H9 (cell line): ENCODE measurements around the gene TMC8. TPM values are rescaled to one million over a fixed set of nuclear protein-coding genes. Genes with fewer than 3 reads are reported as not detected.

Source experiments
- DNase-seq: peaks from one replicate; pipeline ENCODE4 v3.0.0-alpha.2; 2017
- H2AFZ ChIP-seq: one replicate; pipeline ENCODE4 v1.6.1; 2013; ENCODE audit warnings: mild to moderate bottlenecking, low read length, control low read depth, moderate library complexity
- H2AK5ac ChIP-seq: 2 replicates; pipeline ENCODE4 v1.6.1; 2013; ENCODE audit warnings: low read length, control low read depth, mixed read lengths; ENCODE audit not compliant: insufficient read length
- H2BK120ac ChIP-seq: one replicate; pipeline ENCODE4 v1.6.1; 2013; ENCODE audit warnings: low read depth, mild to moderate bottlenecking, low read length, control low read depth, inconsistent platforms; ENCODE audit not compliant: poor library complexity, severe bottlenecking
- H2BK12ac ChIP-seq: 2 replicates; pipeline ENCODE4 v1.6.1; 2013; ENCODE audit warnings: low read length, control low read depth, mixed read lengths, low read depth; ENCODE audit not compliant: insufficient read length
- H2BK15ac ChIP-seq: 2 replicates; pipeline ENCODE4 v1.6.1; 2013; ENCODE audit warnings: low read depth, low read length, control low read depth
- H2BK20ac ChIP-seq: one replicate; pipeline ENCODE4 v1.6.1; 2013; ENCODE audit warnings: low read depth, mild to moderate bottlenecking, low read length, control low read depth, inconsistent platforms; ENCODE audit not compliant: poor library complexity, severe bottlenecking
- H2BK5ac ChIP-seq: 2 replicates; pipeline ENCODE4 v1.6.1; 2013; ENCODE audit warnings: low read length, control low read depth, mixed read lengths; ENCODE audit not compliant: insufficient read length
- H3K14ac ChIP-seq: 2 replicates; pipeline ENCODE4 v1.6.1; 2013; ENCODE audit warnings: low read length, control low read depth; ENCODE audit not compliant: insufficient read depth
- H3K18ac ChIP-seq: 2 replicates; pipeline ENCODE4 v1.6.1; 2013; ENCODE audit warnings: low read depth, mild to moderate bottlenecking, mixed read lengths, low read length, control low read depth; ENCODE audit not compliant: insufficient read length
- H3K23ac ChIP-seq: 2 replicates; pipeline ENCODE4 v1.6.1; 2013; ENCODE audit warnings: low read length, control low read depth, mixed read lengths, low read depth; ENCODE audit not compliant: insufficient read length
- H3K23me2 ChIP-seq: 2 replicates; pipeline ENCODE4 v1.6.1; 2013; ENCODE audit warnings: low read depth, mild to moderate bottlenecking, mixed read lengths, low read length, control low read depth; ENCODE audit not compliant: insufficient read length, poor library complexity, severe bottlenecking
- H3K27ac ChIP-seq: 2 replicates; pipeline ENCODE4 v1.5.1; 2013; ENCODE audit warnings: low read length, control low read depth, mixed read lengths, low read depth; ENCODE audit not compliant: insufficient read length
- H3K27me3 ChIP-seq: 2 replicates; pipeline ENCODE4 v1.6.1; 2013; ENCODE audit warnings: low read length, control low read depth, inconsistent platforms; ENCODE audit not compliant: insufficient read depth
- H3K4ac ChIP-seq: 2 replicates; pipeline ENCODE4 v1.6.1; 2013; ENCODE audit warnings: low read depth, mild to moderate bottlenecking, control low read depth, inconsistent platforms, low read length, moderate library complexity
- H3K4me1 ChIP-seq: 2 replicates; pipeline ENCODE4 v1.6.1; 2013; ENCODE audit warnings: low read length, control low read depth, inconsistent platforms; ENCODE audit not compliant: insufficient read depth
- H3K4me2 ChIP-seq: 2 replicates; pipeline ENCODE4 v1.6.1; 2013; ENCODE audit warnings: low read length, control low read depth, mixed read lengths; ENCODE audit not compliant: insufficient read length, insufficient read depth
- H3K56ac ChIP-seq: 2 replicates; pipeline ENCODE4 v1.6.1; 2013; ENCODE audit warnings: low read depth, mild to moderate bottlenecking, mixed read lengths, low read length, control low read depth; ENCODE audit not compliant: insufficient read length
- H3K79me1 ChIP-seq: 2 replicates; pipeline ENCODE4 v1.6.1; 2013; ENCODE audit warnings: low read depth, mild to moderate bottlenecking, moderate library complexity, low read length, control low read depth, inconsistent platforms; ENCODE audit not compliant: insufficient read depth, poor library complexity, severe bottlenecking
- H3K79me2 ChIP-seq: 2 replicates; pipeline ENCODE4 v1.6.1; 2013; ENCODE audit warnings: low read length, control low read depth, inconsistent platforms; ENCODE audit not compliant: insufficient read depth
- H3K9ac ChIP-seq: 2 replicates; pipeline ENCODE4 v1.6.1; 2013; ENCODE audit warnings: low read length, control low read depth, mixed read lengths; ENCODE audit not compliant: insufficient read length; ENCODE audit errors: extremely low read depth
- H3K9me3 ChIP-seq: one replicate; pipeline ENCODE4 v1.6.1; 2013; ENCODE audit warnings: low read depth, low read length, inconsistent platforms; ENCODE audit not compliant: control insufficient read depth
- H3T11ph ChIP-seq: one replicate; pipeline ENCODE4 v1.6.1; 2013; ENCODE audit warnings: mild to moderate bottlenecking, low read length, control low read depth, inconsistent platforms
- H4K20me1 ChIP-seq: one replicate; pipeline ENCODE4 v1.6.1; 2013; ENCODE audit not compliant: control insufficient read depth, insufficient read length, insufficient read depth
- H4K5ac ChIP-seq: 2 replicates; pipeline ENCODE4 v1.6.1; 2013; ENCODE audit warnings: low read depth, mild to moderate bottlenecking, mixed read lengths, low read length, control low read depth; ENCODE audit not compliant: insufficient read length
- H4K8ac ChIP-seq: replicated peaks from 2 replicates; pipeline ENCODE4 v1.6.1; 2013; ENCODE audit warnings: low read length, control low read depth, mixed read lengths, low read depth; ENCODE audit not compliant: insufficient read length
- H4K91ac ChIP-seq: 2 replicates; pipeline ENCODE4 v1.6.1; 2013; ENCODE audit warnings: low read depth, mild to moderate bottlenecking, moderate library complexity, mixed read lengths, low read length, control low read depth; ENCODE audit not compliant: insufficient read length
- H3K27ac Mint-ChIP-seq, 3 experiments: 2 replicates in 2 of 3; 3 replicates in 1 of 3; pipeline ENCODE4 v1.8.0; 2020 to 2021; ENCODE audit warnings: mixed read lengths in 3 of 3, mild to moderate bottlenecking in 1 of 3, moderate library complexity in 1 of 3
- H3K27me3 Mint-ChIP-seq: 2 replicates; pipeline ENCODE4 v1.8.0; 2021; ENCODE audit warnings: low read depth, mild to moderate bottlenecking, moderate library complexity, mixed read lengths
- H3K36me3 Mint-ChIP-seq, 3 experiments: 2 replicates in 2 of 3; 3 replicates in 1 of 3; pipeline ENCODE4 v1.8.0; 2020 to 2021; ENCODE audit warnings: low read depth in 3 of 3, mixed read lengths in 3 of 3; ENCODE audit not compliant: insufficient read depth in 1 of 3
- H3K4me1 Mint-ChIP-seq, 2 experiments: 2 replicates each; pipeline ENCODE4 v1.8.0; 2020; ENCODE audit warnings: mixed read lengths in 2 of 2
- H3K4me3 Mint-ChIP-seq, 2 experiments: 2 replicates in 1 of 2; 3 replicates in 1 of 2; pipeline ENCODE4 v1.8.0; 2020 to 2021; ENCODE audit warnings: mild to moderate bottlenecking in 2 of 2, mixed read lengths in 2 of 2, moderate library complexity in 1 of 2
- H3K9me3 Mint-ChIP-seq, 2 experiments: 2 replicates in 1 of 2; 3 replicates in 1 of 2; pipeline ENCODE4 v1.8.0; 2020; ENCODE audit warnings: mild to moderate bottlenecking in 2 of 2, mixed read lengths in 2 of 2, moderate library complexity in 1 of 2
- CTCF ChIP-seq: fragments of 200-600 bp; sonication (generic); conservative IDR thresholded peaks from 3 replicates; pipeline ENCODE4 v1.8.0; 2021; ENCODE audit warnings: antibody characterized with exemption, mild to moderate bottlenecking
- WGBS: extraction: QIAGEN DNeasy Blood & Tissue Kit; methylation state at CpG from one replicate; pipeline ENCODE4 v1.1.7; 2013; ENCODE audit warnings: missing lambda C conversion rate, low lambda C conversion rate, mixed read lengths; ENCODE audit not compliant: insufficient read length; ENCODE audit errors: extremely low coverage; 5-methylcytosine and 5-hydroxymethylcytosine counted together
- total RNA-seq: library from RNA; stranded (reverse); gene quantifications from 2 replicates; pipeline ENCODE4 v1.2.1, GENCODE V29; 2021

The TMC8 gene
- total RNA-seq, 1 experiment from 2014 or later: 1.0 TPM

GRCh38 chr17:78137392-78138203 lies 7.0 kb downstream of the TMC8 start:
- Histone ChIP-seq H4K20me1 (no peaks in the 10 kb centered on the region), H3K27me3 (no peaks in the 10 kb centered on the region), H3K9me3 (no peaks in the 10 kb centered on the region), H2BK20ac (no peak overlapping the region), H3K27ac (no peak overlapping the region), H3K56ac (no peak overlapping the region), H3K4me2 (no peak overlapping the region), H3T11ph (no peak overlapping the region), H3K9ac (no peak overlapping the region), H2BK15ac (no peak overlapping the region), H2AFZ (no peak overlapping the region), H4K5ac (no peak overlapping the region), H4K91ac (no peak overlapping the region), H3K18ac (no peak overlapping the region), H4K8ac (no peak overlapping the region), H3K14ac (no peak overlapping the region), H3K4ac (no peak overlapping the region), H2BK5ac (no peak overlapping the region), H3K4me1 (peaks cover 6% of the 10 kb centered on the region; the same call in 1 of the 2 replicates), H3K23ac (no peak overlapping the region), H2BK120ac (no peak overlapping the region), H2BK12ac (no peak overlapping the region), H3K23me2 (no peaks in the 10 kb centered on the region), H3K79me2 (no peaks in the 10 kb centered on the region), H2AK5ac (no peak overlapping the region), H3K79me1 (no peaks in the 10 kb centered on the region)
- Mint-ChIP-seq H3K9me3 (no peaks in the 10 kb centered on the region; a peak in 1 of 5 replicates), H3K4me1 (peaks cover 8 to 31% of the 10 kb centered on the region in 2 experiments), H3K36me3 (no peaks in the 10 kb centered on the region), H3K27me3 (peaks cover 20% of the 10 kb centered on the region), H3K27ac (no peak overlapping the region), H3K4me3 (no peak overlapping the region)
- WGBS: no CpG with 5 or more reads among the region's 26 CpGs
- peak; percentile 81 for DNase-seq
- TF ChIP-seq CTCF: peak; percentile 74
